HG03558 (cell line): ENCODE results near the gene OR1E2.
"Not testable (repeated sequence)": the region's sequence is repeated elsewhere in the genome, so short reads cannot be mapped to it uniquely, and the experiment has no call there.

Experiments
- ATAC-seq: cut with Tn5 transposase; IDR thresholded peaks from one replicate; pipeline ENCODE4 v1.9.1; 2021; ENCODE audit warnings: moderate number of reproducible peaks; ENCODE audit not compliant: unreplicated experiment; ENCODE audit errors: extremely low read depth

The OR1E2 gene

DNA sequence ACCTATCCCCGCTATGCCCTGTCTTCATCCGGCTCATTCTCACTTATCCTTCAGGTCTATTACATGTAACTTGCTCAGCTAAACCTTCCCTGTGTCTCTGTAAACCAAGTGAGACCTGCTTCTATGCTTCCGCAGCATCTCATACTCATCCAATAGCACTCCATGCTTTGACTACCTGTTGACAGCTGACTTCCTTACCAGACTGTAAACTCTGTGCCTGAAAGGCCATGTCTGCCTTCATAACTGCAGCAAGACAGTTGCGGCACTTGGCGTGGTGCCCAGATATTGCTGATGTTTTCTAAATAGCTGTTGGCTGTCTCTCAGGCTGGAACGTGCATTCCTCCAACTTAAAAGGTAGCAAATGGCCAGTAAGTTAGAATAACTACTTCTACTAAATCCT lies 33.6 kb downstream of the OR1E2 start:
- ATAC-seq = no peak

- no peak for ATAC-seq
These were observed 35.3 kb downstream of the OR1E2 start, which contains the start of gene OR1E1 for GRCh38 chr17:3398310-3398709. OR1E1 (minus strand) TSS chr17:3398410; CDS start chr17:3398410, 0 bp downstream.

GRCh38 chr17:3397801-3398200 lies 35.8 kb downstream of the OR1E2 start:
- ATAC-seq = not testable (repeated sequence)

DNA sequence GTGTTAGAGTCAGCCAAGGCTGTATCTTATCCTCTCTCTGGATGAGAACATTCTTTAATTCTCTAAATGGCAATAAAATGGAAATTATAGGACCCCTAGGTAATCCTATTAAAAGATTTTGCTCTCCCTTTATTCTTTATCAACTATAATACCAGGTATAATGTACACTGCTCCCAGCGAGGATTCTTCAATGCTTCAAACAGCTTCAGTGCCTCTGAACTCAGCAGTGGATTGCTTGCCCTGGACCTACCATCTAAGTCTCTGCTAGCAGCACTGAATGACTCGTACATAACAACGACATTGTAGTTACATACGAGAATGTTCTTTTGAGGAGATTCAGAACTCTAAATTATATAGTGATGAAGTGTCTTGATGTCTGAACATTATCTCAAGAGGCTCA lies 43.9 kb downstream of the OR1E2 start:
- no peak for ATAC-seq

DNA sequence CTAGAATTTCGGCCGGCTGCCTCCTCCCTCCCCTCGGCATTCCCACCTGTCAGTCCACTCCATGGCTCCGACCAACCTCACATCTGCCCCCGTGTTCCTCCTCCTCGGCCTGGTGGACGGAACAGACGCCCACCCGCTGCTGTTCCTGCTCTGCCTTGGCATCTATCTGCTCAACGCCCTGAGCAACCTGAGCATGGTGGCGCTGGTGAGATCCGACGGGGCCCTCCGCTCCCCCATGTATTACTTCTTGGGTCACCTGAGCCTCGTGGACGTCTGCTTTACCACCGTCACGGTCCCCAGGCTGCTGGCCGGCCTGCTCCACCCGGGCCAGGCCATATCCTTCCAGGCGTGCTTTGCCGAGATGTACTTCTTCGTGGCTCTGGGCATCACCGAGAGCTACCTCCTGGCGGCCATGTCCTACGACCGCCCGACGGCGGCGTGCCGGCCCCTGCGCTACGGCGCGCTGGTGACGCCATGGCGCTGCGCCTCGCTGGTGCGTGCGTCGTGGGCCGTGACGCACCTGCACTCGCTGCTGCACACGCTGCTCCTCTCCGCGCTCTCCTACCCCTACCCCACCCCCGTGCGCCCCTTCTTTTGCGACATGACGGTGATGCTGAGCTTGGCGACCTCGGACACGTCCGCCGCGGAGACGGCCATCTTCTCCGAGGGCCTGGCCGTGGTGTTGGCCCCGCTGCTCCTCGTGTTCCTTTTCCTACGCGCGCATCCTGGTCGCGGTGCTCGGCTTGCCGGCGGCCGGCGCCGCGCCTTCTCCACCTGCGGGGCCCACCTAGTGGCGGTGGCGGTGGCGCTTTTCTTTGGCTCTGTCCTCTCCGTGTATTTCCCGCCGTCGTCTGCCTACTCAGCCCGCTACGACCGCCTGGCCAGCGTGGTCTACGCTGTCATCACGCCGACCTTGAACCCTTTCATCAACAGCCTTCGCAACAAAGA lies 47.5 kb downstream of the OR1E2 start, which contains the start of gene OR3A2:
Gene OR3A2 (minus strand): TSS at position 440 of the 948 bp plus-strand sequence.
- no peak for ATAC-seq
